HL-60 (cell line): Measurements from ENCODE around the gene ABL1.

Experiments used
- CTCF ChIP-seq: IDR thresholded peaks from one replicate; pipeline ENCODE4 v1.5.1; 2011; ENCODE audit warnings: low read length, control low read depth, inconsistent platforms; ENCODE audit not compliant: insufficient read depth
- GABPA ChIP-seq: IDR thresholded peaks from 2 replicates; pipeline ENCODE4 v1.6.1; 2012; ENCODE audit warnings: low read depth
- POLR2AphosphoS5 ChIP-seq: IDR thresholded peaks from 2 replicates; pipeline ENCODE4 v1.6.1; 2012; ENCODE audit warnings: low read depth
- REST ChIP-seq: IDR thresholded peaks from 2 replicates; pipeline ENCODE4 v1.6.1; 2012; ENCODE audit warnings: low read depth; ENCODE audit not compliant: insufficient replicate concordance
- SPI1 ChIP-seq: IDR thresholded peaks from 2 replicates; pipeline ENCODE4 v1.6.1; 2012; ENCODE audit warnings: low read depth, mild to moderate bottlenecking, borderline replicate concordance

- no peak for TF ChIP-seq CTCF
- no peak for TF ChIP-seq GABPA
- no peak for TF ChIP-seq POLR2AphosphoS5
- TF ChIP-seq REST, result no peak
- TF ChIP-seq SPI1, result no peak
Measured at GRCh38 chr9:130833031-130833990, 1.7 kb upstream of the ABL1 start.
